GM13977 (cell line): ENCODE results near the gene HSP90AB1.

ENCODE experiments used
- DNase-seq: peaks from one replicate; pipeline ENCODE4 v3.0.0; 2012; ENCODE audit warnings: low spot score
- CTCF ChIP-seq: IDR thresholded peaks from 2 replicates; pipeline ENCODE4 v1.5.1; 2012; ENCODE audit warnings: mild to moderate bottlenecking, control low read depth; ENCODE audit not compliant: insufficient read depth; ENCODE audit errors: extremely low read depth, missing control alignments
- in situ Hi-C: fragments of 300-500 bp; cut with MboI; formaldehyde crosslinking; loops from one replicate; pipeline ENCODE4 v1.12.0; 2022; ENCODE audit warnings: low sequenced_read_pairs, low pct_unique_long_range_greater_than_20kb, mixed read lengths, inconsistent platforms; ENCODE audit not compliant: unreplicated experiment

HSP90AB1 gene

GRCh38 chr6:44298055-44298803, 51.3 kb downstream of the HSP90AB1 start:
- in situ Hi-C loops = no loop called here
- no peak for DNase-seq
- TF ChIP-seq CTCF = no peak

DNA sequence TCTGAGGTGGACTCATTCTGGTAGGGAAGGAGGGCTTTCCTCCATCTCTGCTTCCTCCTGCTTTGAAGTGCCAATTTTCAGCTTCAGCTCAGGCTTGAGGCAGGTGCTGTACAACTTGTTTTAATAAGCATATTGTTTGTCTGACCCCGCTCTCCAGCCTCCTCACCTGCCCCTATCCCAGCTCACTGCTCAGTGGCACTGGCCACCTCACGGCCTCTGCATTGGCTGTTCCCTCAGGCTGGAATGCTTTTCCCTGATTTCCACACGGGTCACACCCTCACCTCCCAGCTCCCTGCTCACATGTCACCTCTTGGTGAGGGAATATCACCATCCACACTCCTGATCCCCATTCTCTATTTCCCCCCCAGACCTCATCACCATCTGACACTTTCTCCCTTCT, 52.0 kb downstream of the HSP90AB1 start:
- in situ Hi-C loops = no loop called here
- no peak for TF ChIP-seq CTCF
- no peak for DNase-seq

GRCh38 chr6:44300292-44300823, 53.5 kb downstream of the HSP90AB1 start:
- in situ Hi-C loops = no loop called here
- no peak for TF ChIP-seq CTCF

DNA sequence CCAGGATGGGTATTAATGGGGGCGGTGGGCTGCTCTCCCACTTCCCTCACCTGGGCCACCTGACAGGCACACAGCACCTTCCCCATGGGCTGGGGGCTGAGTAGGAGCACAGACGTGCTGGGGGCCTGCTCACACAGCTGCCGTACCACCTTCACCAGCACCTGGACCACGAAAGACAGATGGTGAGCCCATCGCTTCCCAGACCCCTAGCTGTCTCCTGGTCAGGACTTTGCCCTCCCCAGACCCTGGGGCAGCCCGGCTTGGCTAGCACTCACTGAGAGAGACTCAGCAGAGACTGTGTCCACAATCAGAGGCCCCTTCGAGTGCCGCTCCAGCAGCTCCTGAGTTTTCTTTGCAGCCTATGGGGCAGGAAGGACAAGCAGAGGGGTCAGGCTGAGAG, 54.2 kb downstream of the HSP90AB1 start:
- in situ Hi-C loops = no loop called here
- DNase-seq = no peak
- no peak for TF ChIP-seq CTCF

More at GRCh38 chr6:44300292-44300823, 53.5 kb downstream of the HSP90AB1 start:
- no peak for DNase-seq

DNA sequence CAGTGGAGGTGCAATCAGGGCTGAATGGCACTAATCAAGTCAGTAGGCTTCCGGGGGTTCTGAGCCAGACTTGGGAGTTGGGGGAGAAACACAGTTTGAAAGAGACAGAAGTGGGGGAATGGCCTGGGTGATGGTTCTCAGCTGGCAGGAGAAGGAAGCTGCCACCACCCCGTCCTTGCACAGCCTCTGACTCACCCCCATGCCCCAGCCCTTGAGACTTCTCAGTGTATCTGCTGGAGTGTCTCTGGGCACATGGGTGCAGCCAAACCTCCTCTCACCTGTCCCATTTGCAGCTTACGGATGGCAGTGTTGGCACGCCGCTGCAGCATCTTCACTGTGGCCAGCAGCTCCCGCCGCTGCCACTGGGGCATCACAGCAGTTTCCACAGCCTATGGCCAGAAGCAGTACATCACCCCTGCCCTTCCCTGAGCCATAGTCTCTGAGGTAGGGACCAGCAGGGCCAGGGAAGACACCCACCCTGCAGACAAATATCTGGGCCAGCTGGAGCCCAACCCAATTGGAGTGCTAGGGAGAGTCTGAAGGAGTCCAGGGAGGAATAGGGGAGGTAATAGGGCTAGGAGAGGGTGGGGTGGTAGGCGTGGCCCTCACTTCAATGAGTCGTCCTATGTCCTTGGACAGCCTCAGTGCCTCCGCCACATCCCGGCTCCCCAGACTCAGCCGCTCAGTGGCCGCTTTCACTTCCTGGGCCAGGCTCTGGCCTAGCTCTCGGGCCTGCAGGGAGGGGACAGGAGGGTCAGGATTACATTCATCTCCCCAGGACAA, 55.1 kb downstream of the HSP90AB1 start:
- DNase-seq = no peak
- in situ Hi-C loops = no loop called here
- no peak for TF ChIP-seq CTCF

GRCh38 chr6:44302856-44303255, 56.0 kb downstream of the HSP90AB1 start:
- no peak for TF ChIP-seq CTCF
- in situ Hi-C loops = no loop called here
- DNase-seq = no peak
